ENCODE measurements around the gene PALM.
A peak's percentile ranks its signal among the peaks of the same experiment; 100 is the strongest.
"Not testable (repeated sequence)": the region's sequence is repeated elsewhere in the genome, so short reads cannot be mapped to it uniquely, and the experiment has no call there.

PALM gene

DNA sequence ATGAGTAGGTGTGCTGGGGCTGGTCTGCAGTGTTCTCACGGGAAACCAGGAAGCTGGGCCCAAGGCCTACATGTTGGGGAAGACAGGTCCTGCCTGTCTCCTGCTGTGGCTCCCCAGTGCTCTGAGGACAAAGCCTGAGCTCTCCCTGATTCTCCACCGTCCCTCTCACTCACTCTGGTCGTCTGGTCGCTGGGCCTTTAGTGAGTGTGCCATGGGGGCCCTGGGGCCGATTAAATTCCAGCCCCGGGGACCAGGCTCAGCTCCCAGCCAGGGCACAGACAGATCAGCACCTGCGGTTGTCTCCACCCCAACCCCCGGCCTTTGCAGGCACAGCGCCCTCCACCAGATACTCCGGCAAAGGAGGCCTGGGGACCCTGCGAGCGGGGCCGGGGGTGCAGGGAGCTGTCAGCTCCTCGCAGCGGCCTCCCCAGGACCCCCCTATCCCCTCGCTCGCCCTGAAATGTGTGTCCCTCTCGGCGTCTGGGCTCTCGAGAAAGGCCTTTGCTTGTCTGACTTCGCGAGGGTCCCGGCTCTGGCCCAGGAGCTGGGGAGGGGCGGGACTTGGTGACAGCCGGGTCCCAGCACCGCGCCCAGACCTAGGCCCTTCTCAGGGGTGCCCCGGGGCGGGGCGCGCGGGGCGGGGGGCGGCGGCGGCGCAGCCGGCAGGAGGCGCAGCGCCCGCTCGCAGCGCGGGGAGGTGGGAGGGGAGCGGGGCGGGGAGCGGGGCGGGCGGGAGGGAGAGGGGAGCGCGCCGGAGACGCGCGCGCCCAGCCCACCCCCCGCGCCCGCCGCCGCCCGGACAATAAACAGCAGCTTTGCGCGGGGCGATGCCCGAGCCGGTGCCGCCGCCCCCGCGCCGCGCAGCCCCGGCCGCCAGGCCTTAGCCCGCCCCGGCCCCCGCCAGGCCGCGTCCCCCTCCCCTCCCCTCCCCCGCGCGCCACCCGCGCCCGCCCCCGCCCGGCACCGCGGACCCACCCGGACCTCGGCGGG is at the start of gene PALM:
TSS of gene PALM (plus strand) at position 782 of the 990 bp plus-strand sequence. CDS start 212 bp downstream, outside the sequence.
- DNase-seq (ENCODE audit: low spot score), result no peak

- no peak for DNase-seq (ENCODE audit: low spot score)
Observed at GRCh38 chr19:660793-661426, 47.8 kb upstream of the PALM start.

DNA sequence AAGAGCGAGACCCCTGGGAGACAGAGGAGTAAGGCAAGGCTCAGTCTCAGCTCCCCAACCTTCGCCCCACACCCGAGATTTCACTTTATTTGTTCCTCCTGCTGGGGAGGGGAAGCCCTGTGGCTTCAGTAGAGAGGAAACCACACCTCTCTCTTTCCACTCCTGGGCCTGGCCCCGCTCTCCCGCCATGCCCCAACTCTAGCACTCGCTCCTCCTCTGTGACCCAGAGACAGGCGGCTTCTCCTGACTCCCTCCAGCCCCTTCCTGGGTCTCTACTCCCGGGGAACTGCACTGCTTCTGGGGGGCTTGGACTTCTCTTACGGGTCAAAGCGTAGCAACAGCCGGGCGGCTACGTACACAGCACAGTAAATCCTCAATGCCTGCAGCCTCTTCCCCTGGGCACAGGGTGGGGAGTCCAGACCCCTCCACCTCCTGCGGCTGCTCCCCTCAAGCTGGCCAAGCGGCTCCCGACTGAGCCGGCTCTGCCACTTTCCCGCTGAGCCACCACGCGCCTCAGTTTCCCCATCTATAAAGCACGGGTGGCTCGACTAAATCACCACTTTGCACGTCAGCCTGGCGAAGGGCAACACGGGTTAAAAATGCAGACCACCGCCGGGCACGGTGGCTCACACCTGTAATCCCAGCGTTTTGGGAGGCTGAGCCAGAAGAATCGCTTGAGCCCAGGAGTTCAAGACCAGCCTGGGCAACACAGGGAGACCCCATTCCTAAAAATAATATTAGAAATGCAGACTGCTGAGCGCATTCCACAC is 47.1 kb upstream of the PALM start:
- no peak for DNase-seq (ENCODE audit: low spot score)

GRCh38 chr19:662207-662961 is 46.4 kb upstream of the PALM start:
- DNase-seq (ENCODE audit: low spot score), result no peak

DNA sequence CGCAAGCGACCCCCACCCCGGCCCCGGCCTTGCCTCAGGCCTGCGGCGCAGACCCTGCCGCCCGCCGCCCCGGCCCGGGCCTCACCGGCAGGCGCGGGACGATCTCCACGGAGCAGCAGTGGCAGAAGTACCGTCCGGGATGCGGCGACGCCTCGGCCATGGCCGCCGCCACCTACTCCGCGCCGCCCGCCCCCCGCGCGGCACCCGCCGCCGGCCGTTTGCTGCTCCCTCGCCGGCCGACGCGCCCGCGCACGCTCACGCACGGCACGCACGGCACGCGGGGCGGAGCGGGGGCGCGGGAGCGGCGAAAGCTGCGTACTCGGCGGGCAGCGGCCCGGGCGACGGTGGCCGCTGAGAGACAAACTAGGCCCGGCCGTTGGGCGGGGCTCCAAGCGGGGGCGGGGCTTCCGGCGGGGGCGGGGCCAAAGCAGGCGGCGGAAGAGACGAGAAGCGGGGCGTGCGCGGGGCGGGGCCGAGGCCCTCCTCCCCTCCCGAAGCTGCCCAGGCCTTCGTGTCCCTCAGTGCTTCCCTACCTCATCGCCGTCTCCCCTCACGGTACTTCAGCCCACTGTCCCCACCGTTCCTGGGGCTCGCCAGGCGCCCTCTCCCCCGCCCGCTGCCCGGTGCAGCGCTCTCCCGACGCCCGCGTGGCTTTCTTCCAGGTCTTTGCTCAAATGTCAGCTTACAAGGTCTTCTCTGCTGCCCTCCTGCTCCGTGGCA is 45.6 kb upstream of the PALM start, which contains the start of gene RNF126:
TSS of gene RNF126 (minus strand) at position 253 of the 720 bp plus-strand sequence. CDS start at position 160, 93 bp downstream.
- DNase-seq (ENCODE audit: low spot score), result peak; percentile 93

DNA sequence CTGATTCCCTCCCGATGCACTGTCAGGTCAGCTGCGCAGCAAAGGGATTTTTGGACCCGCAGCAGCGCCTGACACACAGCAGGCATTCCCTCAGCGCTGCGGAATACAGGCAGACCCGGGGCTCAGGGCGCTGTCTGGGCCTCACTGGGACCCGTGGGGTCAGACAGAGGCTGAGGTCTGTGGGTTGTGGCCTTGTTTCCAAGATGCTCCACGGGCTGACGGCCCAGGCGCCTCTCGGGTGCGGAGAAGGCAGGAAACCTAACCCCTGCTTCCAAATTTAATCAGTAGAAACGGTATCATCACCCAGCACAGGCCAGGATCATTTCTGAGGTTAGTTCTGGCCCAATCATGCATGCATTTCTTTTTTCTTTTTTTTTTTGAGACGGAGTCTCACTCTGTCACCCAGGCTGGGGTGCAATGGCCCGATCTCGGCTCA is 45.0 kb upstream of the PALM start:
- no peak for DNase-seq (ENCODE audit: low spot score)

- DNase-seq (ENCODE audit: low spot score), result peak; percentile 80
Observed at GRCh38 chr19:664913-665443, 43.8 kb upstream of the PALM start.

GRCh38 chr19:666985-667573 is 41.7 kb upstream of the PALM start:
- DNase-seq (ENCODE audit: low spot score), result not testable (repeated sequence)

DNA sequence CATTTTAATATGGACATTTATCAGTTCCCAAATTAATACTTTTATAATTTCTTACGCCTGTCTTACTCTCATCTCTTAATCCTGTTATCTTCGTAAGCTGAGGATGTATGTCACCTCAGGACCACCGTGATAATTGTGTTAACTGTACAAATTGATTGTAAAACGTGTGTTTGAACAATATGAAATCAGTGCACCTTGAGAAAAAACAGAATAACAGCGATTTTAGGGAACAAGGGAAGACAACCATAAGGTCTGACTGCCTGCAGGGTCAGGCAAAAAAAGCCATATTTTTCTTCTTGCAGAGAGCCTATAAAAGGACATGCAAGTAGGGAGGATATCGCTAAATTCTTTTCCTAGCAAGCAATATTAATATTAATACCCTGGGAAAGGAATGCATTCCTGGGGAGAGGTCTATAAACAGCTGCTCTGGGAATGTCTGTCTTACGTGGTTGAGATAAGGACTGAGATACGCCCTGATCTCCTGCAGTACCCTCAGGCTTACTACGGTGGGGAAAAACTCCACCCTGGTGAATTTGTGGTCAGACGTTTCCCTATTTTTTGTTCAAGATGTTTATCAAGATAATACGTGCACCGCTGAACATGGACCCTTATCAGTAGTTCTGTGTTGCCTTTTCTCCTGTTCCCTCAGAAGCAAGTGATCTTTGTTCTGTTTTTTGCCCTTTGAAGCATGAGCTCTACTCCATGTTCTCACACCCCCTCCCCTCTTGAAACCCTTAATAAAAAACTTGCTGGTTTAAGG is 39.9 kb upstream of the PALM start:
- not testable (repeated sequence) for DNase-seq (ENCODE audit: low spot score)

DNA sequence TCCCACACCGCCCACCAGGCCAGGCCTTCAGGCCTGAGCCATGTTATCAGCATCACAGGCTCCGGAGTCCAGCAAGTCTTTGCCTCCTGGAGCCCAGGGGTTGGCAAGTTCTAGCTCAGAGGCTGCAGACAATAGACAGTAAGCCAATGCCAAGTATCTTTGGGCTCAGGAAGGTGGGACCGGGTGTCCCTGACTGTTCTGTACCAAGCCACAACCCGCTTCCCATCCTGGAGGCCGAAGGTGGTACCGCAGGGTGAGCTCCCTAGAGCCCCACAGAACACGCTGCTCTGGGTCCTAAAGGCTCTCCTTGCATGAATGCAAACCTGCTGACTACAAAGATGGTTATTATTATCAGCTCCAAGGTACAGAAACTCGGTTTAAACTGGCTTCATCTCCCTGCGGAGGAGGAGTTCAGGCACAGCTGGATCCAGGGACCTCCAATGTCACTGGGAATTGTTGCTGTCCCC is 38.1 kb upstream of the PALM start:
- DNase-seq (ENCODE audit: low spot score), result no peak

DNA sequence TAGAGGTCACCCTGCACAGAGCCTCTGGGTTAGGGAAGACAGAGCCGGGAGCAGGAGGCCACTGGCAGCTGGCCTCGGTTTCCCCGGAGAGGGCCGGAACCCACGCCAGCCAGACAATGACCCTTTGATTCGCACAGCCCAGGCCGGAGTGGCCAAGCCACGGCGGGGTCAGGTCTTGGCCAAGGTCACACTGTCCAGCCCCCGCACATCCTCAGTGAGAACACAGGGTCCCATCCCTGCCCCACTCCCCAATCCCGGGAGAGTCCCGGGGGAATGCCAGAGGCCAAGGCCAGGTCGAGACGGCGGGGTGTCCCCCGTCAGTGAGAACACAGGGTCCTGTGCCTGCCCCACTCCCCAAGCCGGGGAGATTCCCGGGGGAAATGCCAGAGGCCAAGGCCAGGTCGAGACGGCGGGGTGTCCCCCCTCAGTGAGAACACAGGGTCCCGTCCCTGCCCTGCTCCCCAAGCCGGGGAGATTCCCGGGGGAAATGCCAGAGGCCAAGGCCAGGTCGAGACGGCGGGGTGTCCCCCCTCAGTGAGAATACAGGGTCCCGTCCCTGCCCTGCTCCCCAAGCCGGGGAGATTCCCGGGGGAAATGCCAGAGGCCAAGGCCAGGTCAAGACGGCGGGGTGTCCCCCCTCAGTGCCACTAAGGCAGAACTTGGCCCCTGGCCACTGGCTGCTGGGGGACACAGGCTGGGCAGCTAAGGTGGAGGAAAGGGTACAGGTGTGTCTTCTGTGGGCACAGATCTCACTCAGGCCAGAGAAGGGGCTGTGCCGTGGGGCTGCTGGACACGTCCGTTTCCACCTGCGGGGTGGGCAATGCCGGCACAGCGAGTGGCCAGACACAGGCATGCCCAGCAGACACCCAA is 34.2 kb upstream of the PALM start:
- no peak for DNase-seq (ENCODE audit: low spot score)

- DNase-seq (ENCODE audit: low spot score), result no peak
Observed at GRCh38 chr19:676007-676338, 32.8 kb upstream of the PALM start.

- no peak for DNase-seq (ENCODE audit: low spot score)
Observed at GRCh38 chr19:676339-677105, 32.2 kb upstream of the PALM start, which contains the start of gene FSTL3. Gene FSTL3, plus strand, starts transcription at chr19:676392. Its CDS starts 32 bp downstream, at chr19:676424.

DNA sequence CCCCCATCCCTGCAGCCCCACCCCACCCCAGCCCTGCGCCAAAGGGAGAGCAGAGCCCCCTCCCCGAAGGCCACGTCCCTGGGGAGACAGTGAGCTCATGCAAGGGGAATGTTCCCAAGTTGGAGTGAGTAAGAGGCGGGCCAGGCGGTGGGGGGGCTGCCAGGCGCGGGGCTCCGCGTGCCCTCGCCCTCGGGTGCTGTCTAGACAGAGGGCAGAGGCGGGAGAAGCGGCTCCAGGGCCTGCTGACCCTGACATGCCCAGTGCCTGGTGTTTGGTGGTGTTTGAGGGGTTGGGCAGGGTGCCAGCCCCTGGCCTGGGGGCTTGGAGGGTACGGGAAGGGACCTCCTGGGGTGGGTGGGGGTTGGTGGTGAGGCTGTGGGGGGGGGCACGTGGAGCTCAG is 31.5 kb upstream of the PALM start:
- DNase-seq (ENCODE audit: low spot score), result peak; percentile 54

DNA sequence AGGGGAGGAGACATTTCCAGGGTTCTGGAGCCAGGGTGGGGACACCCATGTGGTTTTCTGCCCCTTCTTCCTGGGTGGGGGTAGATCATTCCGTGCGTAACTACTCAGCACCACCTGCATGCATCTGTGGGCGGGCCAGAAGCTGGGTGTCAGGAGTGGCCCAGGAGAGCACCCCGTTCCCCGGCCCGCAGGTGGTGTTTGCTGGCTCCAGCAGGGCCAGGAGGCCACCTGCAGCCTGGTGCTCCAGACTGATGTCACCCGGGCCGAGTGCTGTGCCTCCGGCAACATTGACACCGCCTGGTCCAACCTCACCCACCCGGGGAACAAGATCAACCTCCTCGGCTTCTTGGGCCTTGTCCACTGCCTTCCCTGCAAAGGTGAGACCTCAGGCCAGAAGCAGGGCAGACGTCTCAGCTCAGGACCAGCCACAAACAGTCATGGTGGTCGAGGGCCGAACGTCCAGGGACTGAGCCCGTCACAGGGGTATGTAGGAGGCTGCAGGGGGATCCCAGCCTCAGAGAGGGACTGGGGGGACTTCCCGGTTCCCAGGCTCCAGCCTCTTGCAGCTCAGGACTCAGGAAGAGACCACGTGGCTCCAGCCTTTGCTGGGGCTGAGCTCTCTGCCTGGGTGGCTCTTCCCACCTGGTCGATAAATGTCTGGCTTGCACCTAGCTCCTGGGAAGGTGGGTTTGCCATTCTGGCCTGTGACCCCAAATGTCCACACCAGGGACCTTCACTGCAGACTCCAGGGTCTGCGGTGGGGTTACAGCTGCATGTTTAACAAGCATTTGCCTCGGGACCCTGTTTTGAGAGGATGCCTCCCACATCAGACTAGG is 30.9 kb upstream of the PALM start:
- no peak for DNase-seq (ENCODE audit: low spot score)

GRCh38 chr19:678791-679388 is 29.8 kb upstream of the PALM start:
- DNase-seq (ENCODE audit: low spot score), result no peak

Data from COLO829 (cell line).